ENCODE measurements around the gene DACT1.

Gene DACT1

GRCh38 chr14:58633831-58634230 is 3.9 kb upstream of the DACT1 start:
- DNase-seq (ENCODE audit: low read depth in 1 of 2, low spot score in 1 of 2) = no peak
- Histone ChIP-seq H3K4me3 (replicated peaks; ENCODE audit: insufficient read depth, low read length) (no peak overlapping the region), H3K27me3 (ENCODE audit: insufficient read depth, poor library complexity, severe bottlenecking) (peaks cover 18% of the 10 kb centered on the region), H3K27ac (replicated peaks) (no peak overlapping the region)
- TF ChIP-seq, protein P1, sequence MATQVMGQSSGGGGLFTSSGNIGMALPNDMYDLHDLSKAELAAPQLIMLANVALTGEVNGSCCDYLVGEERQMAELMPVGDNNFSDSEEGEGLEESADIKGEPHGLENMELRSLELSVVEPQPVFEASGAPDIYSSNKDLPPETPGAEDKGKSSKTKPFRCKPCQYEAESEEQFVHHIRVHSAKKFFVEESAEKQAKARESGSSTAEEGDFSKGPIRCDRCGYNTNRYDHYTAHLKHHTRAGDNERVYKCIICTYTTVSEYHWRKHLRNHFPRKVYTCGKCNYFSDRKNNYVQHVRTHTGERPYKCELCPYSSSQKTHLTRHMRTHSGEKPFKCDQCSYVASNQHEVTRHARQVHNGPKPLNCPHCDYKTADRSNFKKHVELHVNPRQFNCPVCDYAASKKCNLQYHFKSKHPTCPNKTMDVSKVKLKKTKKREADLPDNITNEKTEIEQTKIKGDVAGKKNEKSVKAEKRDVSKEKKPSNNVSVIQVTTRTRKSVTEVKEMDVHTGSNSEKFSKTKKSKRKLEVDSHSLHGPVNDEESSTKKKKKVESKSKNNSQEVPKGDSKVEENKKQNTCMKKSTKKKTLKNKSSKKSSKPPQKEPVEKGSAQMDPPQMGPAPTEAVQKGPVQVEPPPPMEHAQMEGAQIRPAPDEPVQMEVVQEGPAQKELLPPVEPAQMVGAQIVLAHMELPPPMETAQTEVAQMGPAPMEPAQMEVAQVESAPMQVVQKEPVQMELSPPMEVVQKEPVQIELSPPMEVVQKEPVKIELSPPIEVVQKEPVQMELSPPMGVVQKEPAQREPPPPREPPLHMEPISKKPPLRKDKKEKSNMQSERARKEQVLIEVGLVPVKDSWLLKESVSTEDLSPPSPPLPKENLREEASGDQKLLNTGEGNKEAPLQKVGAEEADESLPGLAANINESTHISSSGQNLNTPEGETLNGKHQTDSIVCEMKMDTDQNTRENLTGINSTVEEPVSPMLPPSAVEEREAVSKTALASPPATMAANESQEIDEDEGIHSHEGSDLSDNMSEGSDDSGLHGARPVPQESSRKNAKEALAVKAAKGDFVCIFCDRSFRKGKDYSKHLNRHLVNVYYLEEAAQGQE (IDR thresholded peaks at IDR 0.05; ENCODE audit: insufficient replicate concordance, low read depth) = no peak
- no peak for TF ChIP-seq POLR2AphosphoS5 (IDR thresholded peaks at IDR 0.05; ENCODE audit: low read depth)
- TF ChIP-seq SPI1 (IDR thresholded peaks at IDR 0.05; ENCODE audit: borderline replicate concordance, low read depth) = no peak
- TF ChIP-seq GABPA (IDR thresholded peaks at IDR 0.05; ENCODE audit: low read depth) = no peak
- TF ChIP-seq, protein P2, sequence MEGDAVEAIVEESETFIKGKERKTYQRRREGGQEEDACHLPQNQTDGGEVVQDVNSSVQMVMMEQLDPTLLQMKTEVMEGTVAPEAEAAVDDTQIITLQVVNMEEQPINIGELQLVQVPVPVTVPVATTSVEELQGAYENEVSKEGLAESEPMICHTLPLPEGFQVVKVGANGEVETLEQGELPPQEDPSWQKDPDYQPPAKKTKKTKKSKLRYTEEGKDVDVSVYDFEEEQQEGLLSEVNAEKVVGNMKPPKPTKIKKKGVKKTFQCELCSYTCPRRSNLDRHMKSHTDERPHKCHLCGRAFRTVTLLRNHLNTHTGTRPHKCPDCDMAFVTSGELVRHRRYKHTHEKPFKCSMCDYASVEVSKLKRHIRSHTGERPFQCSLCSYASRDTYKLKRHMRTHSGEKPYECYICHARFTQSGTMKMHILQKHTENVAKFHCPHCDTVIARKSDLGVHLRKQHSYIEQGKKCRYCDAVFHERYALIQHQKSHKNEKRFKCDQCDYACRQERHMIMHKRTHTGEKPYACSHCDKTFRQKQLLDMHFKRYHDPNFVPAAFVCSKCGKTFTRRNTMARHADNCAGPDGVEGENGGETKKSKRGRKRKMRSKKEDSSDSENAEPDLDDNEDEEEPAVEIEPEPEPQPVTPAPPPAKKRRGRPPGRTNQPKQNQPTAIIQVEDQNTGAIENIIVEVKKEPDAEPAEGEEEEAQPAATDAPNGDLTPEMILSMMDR (IDR thresholded peaks at IDR 0.05; ENCODE audit: insufficient read depth, low read length) = no peak

DNA sequence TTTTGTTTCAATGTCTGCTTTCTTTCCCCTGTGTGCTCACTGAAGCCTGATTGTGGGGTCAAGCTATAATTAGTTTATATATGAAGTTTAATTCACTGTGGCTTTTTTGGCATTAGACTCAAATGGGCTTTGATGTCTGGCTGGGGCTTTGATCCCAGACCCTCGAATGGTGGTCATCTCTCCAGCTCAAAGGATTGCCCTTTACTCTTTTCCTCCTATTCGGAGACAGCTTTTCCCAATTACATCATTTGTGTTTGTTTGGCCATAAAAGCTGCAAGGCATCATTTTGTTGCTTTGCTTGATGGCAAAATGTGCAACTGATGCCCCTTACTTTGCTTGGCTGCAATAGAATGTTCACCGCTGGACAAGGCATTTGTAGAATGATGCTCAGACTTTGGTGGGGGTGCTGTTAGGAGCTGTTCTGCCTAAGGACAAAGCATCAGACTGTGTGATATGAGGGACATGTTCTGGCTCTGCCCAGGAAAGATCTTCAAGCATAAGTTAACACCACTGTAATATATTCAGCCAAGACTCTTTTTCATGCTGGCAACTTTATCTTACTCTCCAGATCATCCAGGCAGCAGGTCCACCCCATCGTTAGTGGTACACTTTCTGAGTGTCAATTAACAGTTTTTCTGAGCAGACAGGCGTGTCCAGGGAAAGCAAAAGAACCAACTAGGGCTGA is 3.2 kb upstream of the DACT1 start:
- Histone ChIP-seq H3K27me3 (ENCODE audit: insufficient read depth, poor library complexity, severe bottlenecking) (peaks cover 25% of the 10 kb centered on the region), H3K4me3 (replicated peaks; ENCODE audit: insufficient read depth, low read length) (no peak overlapping the region), H3K27ac (replicated peaks) (no peak overlapping the region)
- TF ChIP-seq SPI1 (IDR thresholded peaks at IDR 0.05; ENCODE audit: borderline replicate concordance, low read depth) (no peak), GABPA (IDR thresholded peaks at IDR 0.05; ENCODE audit: low read depth) (no peak)
- TF ChIP-seq, protein P2 (IDR thresholded peaks at IDR 0.05; ENCODE audit: insufficient read depth, low read length) = no peak
- TF ChIP-seq, protein P1 (IDR thresholded peaks at IDR 0.05; ENCODE audit: insufficient replicate concordance, low read depth) = no peak
- DNase-seq (ENCODE audit: low read depth in 1 of 2, low spot score in 1 of 2) = no peak

- TF ChIP-seq, protein P1 (IDR thresholded peaks at IDR 0.05; ENCODE audit: insufficient replicate concordance, low read depth) = no peak
- no peak for TF ChIP-seq POLR2AphosphoS5 (IDR thresholded peaks at IDR 0.05; ENCODE audit: low read depth)
- TF ChIP-seq GABPA (IDR thresholded peaks at IDR 0.05; ENCODE audit: low read depth) = no peak
- TF ChIP-seq, protein P2 (IDR thresholded peaks at IDR 0.05; ENCODE audit: insufficient read depth, low read length) = no peak
- TF ChIP-seq SPI1 (IDR thresholded peaks at IDR 0.05; ENCODE audit: borderline replicate concordance, low read depth) = no peak
- DNase-seq (ENCODE audit: low read depth in 1 of 2, low spot score in 1 of 2) = no peak
- Histone ChIP-seq H3K27me3 (ENCODE audit: insufficient read depth, poor library complexity, severe bottlenecking) (peaks cover 27% of the 10 kb centered on the region), H3K27ac (replicated peaks) (no peak overlapping the region), H3K4me3 (replicated peaks; ENCODE audit: insufficient read depth, low read length) (no peak overlapping the region)
Observed at GRCh38 chr14:58635091-58635830, 2.5 kb upstream of the DACT1 start.
